ENCODE data around the gene PLSCR3.

The PLSCR3 gene

GRCh38 chr17:7426203-7426863 lies 32.0 kb upstream of the PLSCR3 start:
- no peak for DNase-seq

- DNase-seq: no peak
These were observed 31.4 kb upstream of the PLSCR3 start for GRCh38 chr17:7425756-7426155.

GRCh38 chr17:7425316-7425715 lies 31.0 kb upstream of the PLSCR3 start, which contains the start of gene SPEM2:
Gene SPEM2 (plus strand): TSS chr17:7425616. CDS start chr17:7425689, 73 bp downstream.
- DNase-seq: no peak

GRCh38 chr17:7423679-7424078 lies 29.4 kb upstream of the PLSCR3 start:
- no peak for DNase-seq

GRCh38 chr17:7421186-7421585 lies 26.9 kb upstream of the PLSCR3 start:
- no peak for DNase-seq

GRCh38 chr17:7419819-7420610 lies 25.7 kb upstream of the PLSCR3 start, which contains the start of gene SPEM1:
Gene SPEM1 (plus strand): TSS chr17:7420324. CDS start chr17:7420385, 61 bp downstream.
- DNase-seq: no peak

GRCh38 chr17:7418472-7419152 lies 24.3 kb upstream of the PLSCR3 start:
- DNase-seq: no peak

- DNase-seq: no peak
These were observed 22.8 kb upstream of the PLSCR3 start for GRCh38 chr17:7417056-7417655.

- no peak for DNase-seq
These were observed 22.0 kb upstream of the PLSCR3 start for GRCh38 chr17:7416323-7416722.

GRCh38 chr17:7415784-7416183 lies 21.5 kb upstream of the PLSCR3 start:
- no peak for DNase-seq

- no peak for DNase-seq
These were observed 20.5 kb upstream of the PLSCR3 start for GRCh38 chr17:7414837-7415236.

- DNase-seq: no peak
These were observed 19.1 kb upstream of the PLSCR3 start for GRCh38 chr17:7413346-7413985.

GRCh38 chr17:7411427-7411750 lies 17.1 kb upstream of the PLSCR3 start:
- DNase-seq: no peak

- DNase-seq: peak; percentile 17
These were observed 16.5 kb upstream of the PLSCR3 start for GRCh38 chr17:7410634-7411426.

GRCh38 chr17:7409716-7410115 lies 15.4 kb upstream of the PLSCR3 start:
- no peak for DNase-seq

- DNase-seq: no peak
These were observed 14.5 kb upstream of the PLSCR3 start for GRCh38 chr17:7408863-7409262.

GRCh38 chr17:7408252-7408727 lies 14.0 kb upstream of the PLSCR3 start:
- peak; percentile 25 for DNase-seq

- DNase-seq: no peak
These were observed 13.3 kb upstream of the PLSCR3 start, which contains the start of gene NLGN2 for GRCh38 chr17:7407485-7408251. Gene NLGN2 (plus strand): TSS chr17:7407845. CDS start chr17:7408256, 411 bp downstream.

- DNase-seq: no peak
These were observed 12.8 kb upstream of the PLSCR3 start for GRCh38 chr17:7407082-7407481.

- no peak for DNase-seq
These were observed 12.0 kb upstream of the PLSCR3 start for GRCh38 chr17:7406235-7406825.

Data from activated CD4-positive, alpha-beta T cell treated with anti-CD3 and anti-CD28 coated beads for 48 hours (primary cell).